Stimulated activated CD8-positive, alpha-beta memory T cell treated with anti-CD3 and anti-CD28 coated beads, Interleukin-15, amount 100 ng/mL, for 1 hour (primary cell): Measurements from ENCODE around the gene TTC9C.
A peak's percentile ranks its signal among the peaks of the same experiment; 100 is the strongest.
"Not testable (repeated sequence)": the region's sequence is repeated elsewhere in the genome, so short reads cannot be mapped to it uniquely, and the experiment has no call there.

Source experiments
- DNase-seq: peaks from one replicate; pipeline ENCODE4 v3.0.0-alpha.2; 2020; ENCODE audit warnings: low read depth

The TTC9C gene

DNA sequence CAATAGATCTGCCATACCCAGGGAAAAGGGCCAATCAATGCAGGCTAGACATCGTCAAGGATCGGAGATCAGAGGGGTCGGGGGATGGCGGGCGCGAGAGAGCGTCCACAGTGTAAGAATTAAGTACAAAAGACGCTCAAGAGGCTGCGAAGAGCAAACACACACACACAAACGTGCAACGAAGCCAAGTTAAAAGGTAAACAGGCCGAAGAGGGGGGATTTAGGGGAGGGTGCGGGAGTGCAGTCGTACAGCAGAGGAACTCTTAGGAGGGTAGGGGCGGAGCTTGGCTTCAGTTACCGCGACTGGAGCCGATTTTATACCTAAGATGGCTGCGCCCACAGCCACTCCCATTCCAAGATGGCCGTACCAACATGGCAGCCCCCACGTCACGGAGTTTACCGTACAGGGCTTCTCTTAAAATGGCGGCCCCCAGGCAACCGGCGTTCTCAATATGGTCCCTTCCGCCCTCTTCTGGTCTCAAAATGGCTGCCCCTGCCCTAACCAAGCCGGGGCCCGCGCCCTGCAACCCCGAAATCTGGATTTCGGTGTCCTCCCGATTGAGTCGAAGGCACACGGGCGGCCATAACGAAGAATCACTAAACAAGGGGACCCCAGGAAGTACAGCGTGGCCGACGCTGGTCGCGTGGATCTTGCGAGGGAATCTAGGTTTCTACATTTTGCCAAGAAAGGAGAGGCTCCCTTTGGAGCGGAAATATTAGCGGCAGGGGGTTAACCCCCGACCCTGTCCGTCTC lies 18.9 kb upstream of the TTC9C start:
- peak; percentile 93 for DNase-seq

- no peak for DNase-seq
Measured at GRCh38 chr11:62710001-62710345, 18.3 kb upstream of the TTC9C start.

DNA sequence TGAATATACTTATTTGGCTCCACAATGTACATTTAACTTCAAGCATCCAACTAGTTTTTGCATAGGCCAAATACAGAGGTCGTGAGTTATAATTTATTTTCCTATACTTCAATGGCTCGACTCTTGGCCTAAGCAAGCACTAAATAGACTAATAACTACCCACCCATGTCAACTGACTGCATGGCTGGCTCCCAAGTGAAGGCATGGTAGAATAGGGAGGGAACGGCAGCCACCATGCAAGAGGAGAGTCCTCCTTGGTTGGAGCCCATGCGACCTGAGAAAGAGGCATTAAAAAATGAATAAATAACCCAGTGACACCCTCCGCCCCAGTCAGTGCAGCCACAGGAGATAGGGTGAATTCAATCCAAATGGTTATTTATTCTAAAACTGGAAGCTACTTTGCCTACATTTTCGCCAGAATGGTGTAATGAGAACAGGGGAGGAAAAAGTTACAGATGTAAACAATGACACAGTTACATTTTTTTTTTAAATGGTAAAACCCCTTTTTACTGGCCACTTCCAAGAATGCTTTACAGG lies 15.9 kb upstream of the TTC9C start:
- no peak for DNase-seq

GRCh38 chr11:62712861-62713260 lies 15.4 kb upstream of the TTC9C start:
- DNase-seq = no peak

DNA sequence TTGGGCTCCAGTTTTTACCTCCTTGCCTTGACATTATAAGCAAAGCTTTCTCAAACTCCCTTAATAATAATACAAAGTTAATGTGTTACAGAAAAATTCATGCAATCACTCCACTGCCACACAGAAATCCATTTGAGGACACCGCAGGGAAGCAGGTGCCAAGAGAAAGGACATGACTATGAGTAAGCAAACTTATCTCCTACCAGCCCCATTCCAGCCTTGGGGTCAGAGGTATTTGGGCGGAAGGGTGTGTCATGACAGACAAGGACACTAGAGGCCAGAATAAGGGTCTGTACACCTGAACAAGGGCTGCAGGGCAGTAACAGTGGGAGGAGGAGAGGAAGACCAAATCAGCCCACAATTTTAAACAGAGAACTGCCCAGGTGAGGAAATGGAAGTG lies 14.9 kb upstream of the TTC9C start:
- no peak for DNase-seq

DNA sequence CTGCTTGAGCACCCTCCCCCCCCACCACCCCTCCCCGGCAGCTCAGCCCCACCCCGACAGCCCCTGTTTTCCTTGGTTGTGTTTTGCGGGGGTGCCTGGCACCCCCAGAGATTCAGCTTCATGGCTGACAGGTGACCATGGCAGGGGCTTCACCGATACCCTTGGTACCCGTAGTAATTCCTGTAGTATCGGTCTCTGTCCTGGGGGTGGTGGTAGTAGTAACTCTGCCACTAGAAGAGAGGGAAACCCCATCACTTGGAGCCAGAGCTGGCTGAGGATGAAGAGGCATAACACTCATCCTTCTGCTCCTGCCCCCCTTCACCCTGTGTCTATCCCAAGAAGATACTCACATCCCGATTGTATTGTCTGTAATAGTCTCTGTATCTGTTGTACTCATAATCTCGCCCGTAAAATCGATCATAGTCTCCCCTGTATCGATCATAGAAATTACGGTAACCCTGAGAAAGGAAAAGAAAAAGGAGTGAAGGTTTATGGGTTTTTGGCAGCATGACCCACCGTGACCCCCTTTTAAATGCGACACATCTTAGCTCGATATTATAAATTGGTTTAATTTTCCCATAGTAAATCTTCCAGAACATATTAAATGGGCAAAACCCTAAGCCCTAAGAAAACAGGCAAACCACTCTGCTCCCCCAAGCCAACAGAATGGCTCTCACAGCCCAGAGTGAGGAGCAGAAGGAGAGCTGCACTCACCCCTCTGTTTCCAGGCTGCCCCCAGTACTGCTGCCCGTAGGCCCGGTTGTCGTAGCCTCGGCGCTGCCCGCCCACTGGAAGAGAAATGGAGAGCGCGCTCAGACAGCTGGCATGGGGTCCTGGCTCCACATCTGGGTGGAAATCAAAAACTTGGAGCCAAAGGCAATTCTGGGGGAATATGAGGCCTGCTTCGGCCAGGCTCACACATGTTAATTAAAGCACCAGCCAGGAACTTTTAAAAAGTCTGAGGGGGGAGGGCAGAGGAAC lies 12.8 kb upstream of the TTC9C start:
- no peak for DNase-seq

DNA sequence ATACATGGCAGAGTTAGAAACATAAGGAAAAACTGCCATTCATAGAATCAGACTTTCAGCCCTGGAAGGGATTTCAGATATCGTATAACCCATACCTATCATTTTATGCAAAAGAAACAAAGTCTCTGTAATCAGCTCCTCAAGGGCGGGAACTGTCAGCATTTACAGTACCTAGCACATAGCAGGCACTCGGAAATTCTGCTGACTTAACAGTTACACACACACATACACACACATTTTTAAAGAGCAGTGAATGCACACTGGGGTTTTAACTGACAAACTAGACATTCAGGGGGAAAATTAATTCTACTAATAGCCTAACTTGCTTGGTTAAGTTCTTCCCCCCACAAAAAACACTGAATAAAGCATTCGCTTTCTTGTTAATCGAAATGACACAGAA lies 12.1 kb upstream of the TTC9C start:
- no peak for DNase-seq

DNA sequence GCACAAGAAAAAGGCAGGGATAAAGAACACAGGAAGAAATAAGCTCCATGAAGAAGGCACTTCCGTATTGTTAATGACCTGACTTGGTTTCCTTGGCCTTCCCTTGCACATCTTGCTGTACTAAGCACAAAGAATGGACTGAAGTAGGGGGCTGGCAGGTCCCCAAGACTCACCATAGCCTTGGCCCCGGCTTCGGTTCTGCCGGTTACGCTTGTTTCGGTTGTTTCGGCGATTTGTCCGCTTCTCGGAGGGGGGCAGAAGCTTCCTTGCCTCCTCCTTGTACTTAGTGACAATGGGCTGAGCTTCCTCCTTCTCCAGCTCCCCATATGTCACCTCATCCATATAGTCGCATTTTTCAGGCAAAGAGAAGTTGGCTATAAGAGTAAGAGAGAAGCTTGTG lies 11.5 kb upstream of the TTC9C start:
- no peak for DNase-seq

DNA sequence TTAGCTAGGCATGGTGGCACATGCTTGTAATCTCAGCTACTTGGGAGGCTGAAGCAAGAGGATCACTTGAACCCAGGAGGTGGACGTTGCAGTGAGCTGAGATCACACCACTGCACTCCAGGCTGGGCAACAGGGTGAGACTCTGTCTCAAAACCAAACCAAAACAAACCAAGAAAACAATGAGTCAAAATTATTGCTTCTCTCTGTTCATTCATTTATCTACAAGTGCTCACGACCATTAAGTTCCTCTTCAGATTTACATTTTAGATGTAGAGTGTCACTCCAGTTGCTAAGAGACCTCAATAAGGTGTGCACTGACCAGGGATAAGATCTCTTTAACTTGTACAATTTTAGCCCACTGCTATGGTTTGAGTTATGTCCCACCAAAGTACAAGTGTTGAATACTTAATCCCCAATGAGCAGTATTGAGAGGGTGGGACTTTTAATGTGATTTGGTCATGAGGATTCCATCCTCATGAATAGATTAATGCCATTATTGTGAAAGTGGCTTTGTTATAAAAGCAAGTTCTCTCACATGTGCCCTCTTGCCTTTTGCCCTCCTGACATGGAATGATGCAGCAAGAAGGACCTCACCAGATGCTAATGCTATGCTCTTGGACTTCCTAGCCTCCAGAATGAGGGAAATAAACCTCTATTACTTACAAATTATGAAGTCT lies 8.8 kb upstream of the TTC9C start:
- no peak for DNase-seq

GRCh38 chr11:62721994-62722393 lies 6.3 kb upstream of the TTC9C start:
- no peak for DNase-seq

DNA sequence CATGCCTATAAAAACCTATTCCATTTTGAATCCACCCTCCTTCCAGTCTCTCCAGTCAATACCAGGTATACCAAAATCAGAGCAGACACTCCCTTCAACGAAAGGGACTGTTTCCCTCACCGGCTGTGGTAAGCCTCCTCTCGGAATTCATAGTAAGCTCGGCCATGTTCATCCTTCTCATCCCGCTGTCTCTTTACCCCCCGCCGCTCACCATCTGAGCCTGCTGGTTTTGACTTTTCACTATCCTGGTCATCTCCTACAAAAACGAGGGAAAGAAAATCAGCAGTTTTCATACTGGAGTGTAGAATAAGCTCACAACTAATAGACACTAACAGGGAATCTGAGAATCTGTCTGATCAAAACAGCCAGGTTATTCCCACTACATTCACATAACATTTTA lies 4.1 kb upstream of the TTC9C start:
- no peak for DNase-seq

GRCh38 chr11:62725646-62726045 lies 2.6 kb upstream of the TTC9C start:
- no peak for DNase-seq

- no peak for DNase-seq
Measured at GRCh38 chr11:62726156-62726914, 2.0 kb upstream of the TTC9C start.

DNA sequence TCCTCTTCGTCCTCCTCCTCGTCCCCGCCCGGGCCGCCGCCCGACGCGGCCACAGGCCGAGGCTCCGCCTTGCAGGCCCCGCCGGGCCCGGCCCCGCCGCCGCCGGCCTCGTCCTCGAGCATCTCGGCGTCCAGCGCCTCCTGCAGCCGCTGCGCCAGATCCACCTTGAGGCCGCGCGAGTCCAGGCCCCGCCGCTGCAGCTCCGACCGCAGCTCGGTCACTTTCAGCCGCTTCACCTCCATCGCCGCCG lies 1.4 kb upstream of the TTC9C start:
- DNase-seq = no peak

DNA sequence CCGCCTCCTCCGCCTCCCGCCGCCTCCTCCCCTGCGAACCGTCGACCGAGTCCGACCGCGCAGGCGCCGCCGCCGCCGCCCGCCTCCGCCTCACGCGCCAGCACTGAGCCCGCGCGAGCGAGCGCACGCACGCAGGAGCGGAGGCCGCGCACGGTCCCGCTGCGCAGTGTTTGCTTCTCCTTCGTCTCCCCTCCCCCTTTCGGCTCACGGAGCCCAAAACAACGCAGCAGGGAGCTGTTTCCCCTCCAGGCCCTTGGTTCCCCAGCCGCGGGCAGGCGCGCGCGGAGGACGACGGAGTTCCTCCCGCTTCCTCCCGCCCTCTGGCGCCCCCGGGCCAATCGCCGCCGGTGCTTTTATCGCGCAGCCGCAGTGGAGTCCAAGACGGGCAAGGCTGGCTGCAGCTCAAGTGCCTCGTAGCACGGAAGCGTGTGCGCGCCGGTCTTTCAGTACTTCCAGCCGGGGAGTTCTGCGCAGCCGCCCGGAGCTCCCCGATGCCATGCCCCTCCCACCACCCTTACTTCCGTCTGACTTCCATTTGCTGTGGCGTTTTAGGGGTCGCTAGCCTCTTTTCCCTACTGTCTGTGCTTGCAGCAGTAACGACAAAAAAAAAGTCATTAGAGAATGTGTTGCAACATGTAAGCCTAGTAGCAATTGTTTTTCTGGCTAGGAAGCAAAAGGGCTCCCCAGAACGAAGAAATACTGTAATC lies 968 bp upstream of the TTC9C start, which contains the start of gene HNRNPUL2:
HNRNPUL2 (minus strand) TSS at position 293 of the 707 bp plus-strand sequence. CDS start 301 bp downstream, outside the sequence.
- DNase-seq = peak; percentile 92

- peak; percentile 57 for DNase-seq
Measured at GRCh38 chr11:62727872-62728170, 465 bp upstream of the TTC9C start.

- not testable (repeated sequence) for DNase-seq
Measured at GRCh38 chr11:62730076-62730475, 1.8 kb downstream of the TTC9C start.

- DNase-seq = no peak
Measured at GRCh38 chr11:62732830-62733229, 4.5 kb downstream of the TTC9C start.

- no peak for DNase-seq
Measured at GRCh38 chr11:62737196-62737595, 8.9 kb downstream of the TTC9C start.

- no peak for DNase-seq
Measured at GRCh38 chr11:62747475-62748160, 19.3 kb downstream of the TTC9C start.

DNA sequence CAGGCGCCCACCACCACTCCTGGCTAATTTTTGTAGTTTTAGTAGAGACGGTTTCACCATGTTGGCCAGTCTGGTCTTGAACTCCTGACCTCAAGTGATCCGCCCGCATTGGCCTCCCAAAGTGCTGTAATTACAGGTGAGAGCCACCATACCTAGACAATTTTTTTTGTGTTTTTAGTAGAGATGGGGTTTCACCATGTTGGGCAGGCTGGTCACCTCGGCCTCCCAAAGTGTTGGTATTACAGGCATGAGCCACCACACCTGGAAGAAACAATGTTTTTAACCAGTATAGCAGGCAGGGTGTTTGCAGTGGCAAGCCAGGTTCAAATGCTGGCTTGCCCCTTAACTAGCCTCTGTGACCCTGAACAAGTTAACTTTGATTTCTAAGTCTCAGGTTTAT lies 21.6 kb downstream of the TTC9C start:
- DNase-seq = not testable (repeated sequence)
